GM08714 (cell line): ENCODE results near the gene RAB5A.
"Not testable (repeated sequence)": the region's sequence is repeated elsewhere in the genome, so short reads cannot be mapped to it uniquely, and the experiment has no call there.

Source experiments
- H3K4me3 ChIP-seq: fragments of 200-500 bp; sonication (Bioruptor generic); 2 replicates; pipeline ENCODE4 v1.5.1; 2014; ENCODE audit warnings: mild to moderate bottlenecking, low read length, inconsistent platforms
- ZNF274 ChIP-seq: IDR thresholded peaks from 2 replicates; pipeline ENCODE4 v1.6.1; 2012; ENCODE audit warnings: mild to moderate bottlenecking, low read depth, low read length

RAB5A gene

GRCh38 chr3:19970327-19970726 is 23.4 kb downstream of the RAB5A start:
- H3K4me3 ChIP-seq, result no peak overlapping the region
- no peak for TF ChIP-seq ZNF274

GRCh38 chr3:19972054-19972453 is 25.2 kb downstream of the RAB5A start:
- no peak for TF ChIP-seq ZNF274
- no peak overlapping the region for H3K4me3 ChIP-seq

- not testable (repeated sequence) for H3K4me3 ChIP-seq
Observed at GRCh38 chr3:19988904-19989303, 42.0 kb downstream of the RAB5A start.

GRCh38 chr3:19994796-19995195 is 47.9 kb downstream of the RAB5A start:
- TF ChIP-seq ZNF274, result no peak
- H3K4me3 ChIP-seq, result no peak overlapping the region

- H3K4me3 ChIP-seq, result no peak overlapping the region
- TF ChIP-seq ZNF274, result no peak
Observed at GRCh38 chr3:19997502-19997901, 50.6 kb downstream of the RAB5A start.

GRCh38 chr3:20001932-20002331 is 55.0 kb downstream of the RAB5A start:
- no peak overlapping the region for H3K4me3 ChIP-seq
- TF ChIP-seq ZNF274, result no peak

GRCh38 chr3:20007960-20008359 is 61.1 kb downstream of the RAB5A start:
- no peak for TF ChIP-seq ZNF274
- H3K4me3 ChIP-seq, result no peak overlapping the region

- no peak overlapping the region for H3K4me3 ChIP-seq
- TF ChIP-seq ZNF274, result no peak
Observed at GRCh38 chr3:20008646-20009045, 61.7 kb downstream of the RAB5A start.

- no peak within 1 kb of the TSS for H3K4me3 ChIP-seq
- no peak for TF ChIP-seq ZNF274
Observed at GRCh38 chr3:20012164-20012563, 65.3 kb downstream of the RAB5A start, which contains the start of gene PP2D1. TSS of gene PP2D1 (minus strand) at chr3:20012264. CDS start at chr3:20012072, 192 bp downstream.

- no peak overlapping the region for H3K4me3 ChIP-seq
- no peak for TF ChIP-seq ZNF274
Observed at GRCh38 chr3:20013396-20013795, 66.5 kb downstream of the RAB5A start.

- no peak overlapping the region for H3K4me3 ChIP-seq
- TF ChIP-seq ZNF274, result no peak
Observed at GRCh38 chr3:20015525-20015924, 68.6 kb downstream of the RAB5A start.

- H3K4me3 ChIP-seq, result not testable (repeated sequence)
Observed at GRCh38 chr3:20016076-20016475, 69.2 kb downstream of the RAB5A start.

GRCh38 chr3:20022954-20023622 is 76.2 kb downstream of the RAB5A start:
- H3K4me3 ChIP-seq, result no peak overlapping the region
- no peak for TF ChIP-seq ZNF274

- no peak overlapping the region for H3K4me3 ChIP-seq
- no peak for TF ChIP-seq ZNF274
Observed at GRCh38 chr3:20023623-20024405, 76.9 kb downstream of the RAB5A start.

- no peak overlapping the region for H3K4me3 ChIP-seq
Observed at GRCh38 chr3:20027136-20027535, 80.2 kb downstream of the RAB5A start.

More at GRCh38 chr3:20027136-20027535, 80.2 kb downstream of the RAB5A start:
- TF ChIP-seq ZNF274, result no peak
